GM12891 (cell line): ENCODE results near the gene RBM28.

Experiments used
- PAX5 ChIP-seq: IDR thresholded peaks from 2 replicates; pipeline ENCODE4 v1.6.1; 2011; ENCODE audit warnings: low read length, moderate library complexity, mild to moderate bottlenecking; ENCODE audit not compliant: insufficient read depth, severe bottlenecking
- POLR2A ChIP-seq: IDR thresholded peaks from 2 replicates; pipeline ENCODE4 v1.6.1; 2011; ENCODE audit warnings: low read depth, low read length, control low read depth
- POLR2AphosphoS5 ChIP-seq: IDR thresholded peaks from 2 replicates; pipeline ENCODE4 v1.6.1; 2011; ENCODE audit warnings: low read depth, low read length, control low read depth
- SPI1 ChIP-seq: IDR thresholded peaks from 2 replicates; pipeline ENCODE4 v1.6.1; 2011; ENCODE audit warnings: low read depth, low read length, control low read depth
- TAF1 ChIP-seq: IDR thresholded peaks from 2 replicates; pipeline ENCODE4 v1.6.1; 2011; ENCODE audit warnings: low read depth, low read length, control low read depth

DNA sequence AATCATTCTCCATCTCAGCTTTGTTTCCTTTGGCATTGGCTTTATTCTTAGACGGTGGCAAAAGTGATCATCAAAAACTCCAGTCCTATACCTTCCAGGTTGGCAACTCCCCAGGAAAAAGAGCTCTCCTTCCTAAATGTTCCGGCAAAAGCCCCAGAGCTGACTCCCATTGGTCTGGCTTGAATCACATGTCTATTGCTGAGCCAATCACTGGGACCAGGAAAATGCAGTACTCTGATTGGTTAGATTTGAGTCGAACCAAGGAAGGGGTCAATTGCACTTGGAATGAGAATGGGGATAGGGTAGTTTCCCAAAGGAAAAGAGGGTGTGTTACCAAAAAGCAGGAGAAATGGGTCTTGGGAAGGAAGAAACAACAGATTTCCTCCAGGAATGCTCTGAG is 80.3 kb downstream of the RBM28 start:
- TF ChIP-seq POLR2A (no peak), POLR2AphosphoS5 (no peak), PAX5 (no peak), TAF1 (no peak), SPI1 (no peak)
